ENCODE measurements around the gene CLIP4.
"Not testable (repeated sequence)": the region's sequence is repeated elsewhere in the genome, so short reads cannot be mapped to it uniquely, and the experiment has no call there.

The CLIP4 gene

DNA sequence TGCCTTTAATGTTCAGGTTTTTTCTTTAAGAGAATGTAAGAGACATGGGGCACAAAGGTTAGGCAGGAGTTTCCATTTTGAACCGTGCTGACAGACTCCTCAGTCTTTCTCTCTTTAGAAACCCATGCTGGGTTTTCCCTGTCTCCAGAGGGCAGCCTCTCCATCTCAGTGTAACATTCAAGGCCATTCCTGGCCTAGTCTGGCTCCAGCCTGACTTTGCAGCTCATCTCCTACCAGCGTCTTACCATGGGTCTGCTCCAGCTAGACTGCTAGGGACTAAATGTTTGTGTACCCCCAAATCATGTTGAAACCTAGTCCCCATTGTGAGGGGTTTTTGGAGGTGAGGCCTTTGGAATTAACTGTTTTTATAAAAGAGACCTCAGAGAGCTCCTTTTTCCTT lies 9.8 kb upstream of the CLIP4 start:
- DNase-seq: no peak

DNA sequence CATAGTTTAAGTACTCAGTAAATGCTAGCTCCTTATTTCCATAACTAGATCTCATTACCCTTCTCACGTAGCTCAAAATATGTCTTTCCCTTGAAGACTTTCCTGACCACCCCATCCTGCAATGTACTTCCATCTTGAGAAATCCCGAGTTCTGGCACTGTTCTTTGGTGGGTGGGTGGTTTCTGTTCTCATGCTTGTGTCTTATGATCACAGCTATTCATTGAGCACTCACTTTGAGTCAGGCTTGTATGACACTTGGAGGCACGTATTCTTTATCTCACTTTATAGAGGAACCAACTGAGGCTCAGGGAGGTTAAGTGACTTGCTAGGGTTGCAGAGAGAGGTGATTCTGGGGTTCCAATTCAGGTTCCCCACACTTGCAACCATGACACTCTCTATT lies 9.0 kb upstream of the CLIP4 start:
- peak; percentile 72 for DNase-seq

DNA sequence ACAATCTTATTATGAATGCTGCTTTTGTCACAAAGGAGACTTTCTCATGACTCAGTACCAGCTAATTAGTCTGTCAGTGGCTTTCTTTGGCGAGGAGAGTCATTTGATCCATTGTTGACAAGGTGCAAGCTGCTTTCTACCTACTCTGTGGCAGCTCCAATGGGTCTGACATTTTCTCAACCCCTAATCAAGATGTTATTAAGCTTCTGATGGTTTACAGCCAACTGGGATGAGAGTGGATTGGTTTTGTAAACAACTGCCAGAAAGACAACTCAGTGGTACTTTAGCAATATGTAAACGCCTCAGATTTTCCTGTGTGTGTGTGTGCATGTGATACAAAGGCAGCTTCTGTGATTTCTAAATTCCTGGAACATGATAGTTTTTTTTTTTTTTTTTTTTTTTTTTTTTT lies 8.2 kb upstream of the CLIP4 start:
- peak; percentile 35 for DNase-seq

DNA sequence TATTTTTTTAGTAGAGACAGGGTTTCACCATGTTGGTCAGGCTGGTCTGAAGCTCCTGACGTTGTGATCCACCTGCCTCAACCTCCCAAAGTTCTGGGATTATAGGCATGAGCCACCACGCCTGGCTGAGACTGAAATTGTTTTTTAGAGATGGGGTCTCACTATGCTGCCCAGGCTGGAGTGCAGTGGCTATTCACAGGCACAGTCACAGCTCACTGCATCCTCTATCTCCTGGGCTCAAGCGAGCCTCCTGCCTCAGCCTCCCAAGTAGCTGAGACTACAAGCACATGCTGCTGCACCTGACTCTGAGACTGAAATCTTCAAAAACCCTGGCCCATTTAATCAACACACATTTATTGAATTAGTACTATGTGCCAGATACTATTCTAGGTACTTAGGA lies 7.7 kb upstream of the CLIP4 start:
- DNase-seq: not testable (repeated sequence)

DNA sequence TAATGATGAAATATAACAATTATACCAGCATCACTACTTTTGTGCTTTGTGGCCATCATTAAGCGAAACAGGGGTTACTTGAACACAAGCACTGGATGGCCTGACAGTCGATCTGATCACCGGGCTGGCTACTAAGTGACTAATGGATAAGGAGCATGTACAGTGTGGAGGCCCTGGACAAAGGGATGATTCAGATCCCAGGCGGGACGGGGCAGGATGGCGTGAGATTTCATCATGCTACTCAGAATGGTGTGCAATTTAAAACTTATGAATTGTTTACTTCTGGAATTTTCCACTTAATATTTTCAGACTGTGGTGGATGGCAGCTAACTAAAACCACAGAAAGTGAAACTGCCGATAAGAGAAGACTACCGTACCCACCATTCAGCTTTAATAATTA lies 7.0 kb upstream of the CLIP4 start:
- peak; percentile 70 for DNase-seq

DNA sequence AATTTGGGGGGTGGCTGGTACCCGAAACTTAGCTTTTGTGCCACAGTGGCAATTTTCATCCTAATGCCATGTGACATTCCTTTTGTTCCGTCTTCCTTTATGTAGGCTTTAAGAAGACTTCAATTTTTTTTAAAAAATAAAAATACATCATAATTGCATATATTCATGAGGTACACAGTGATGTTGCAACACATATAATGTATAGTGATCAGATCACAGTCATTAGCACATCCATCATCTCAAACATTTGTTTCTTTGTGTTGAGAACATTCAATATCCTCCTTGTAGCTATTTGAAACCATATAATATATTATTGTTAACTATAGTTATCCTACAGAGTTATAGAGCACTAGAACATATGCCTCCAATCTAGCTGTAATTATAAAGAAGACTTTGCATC lies 6.0 kb upstream of the CLIP4 start:
- DNase-seq: no peak

DNA sequence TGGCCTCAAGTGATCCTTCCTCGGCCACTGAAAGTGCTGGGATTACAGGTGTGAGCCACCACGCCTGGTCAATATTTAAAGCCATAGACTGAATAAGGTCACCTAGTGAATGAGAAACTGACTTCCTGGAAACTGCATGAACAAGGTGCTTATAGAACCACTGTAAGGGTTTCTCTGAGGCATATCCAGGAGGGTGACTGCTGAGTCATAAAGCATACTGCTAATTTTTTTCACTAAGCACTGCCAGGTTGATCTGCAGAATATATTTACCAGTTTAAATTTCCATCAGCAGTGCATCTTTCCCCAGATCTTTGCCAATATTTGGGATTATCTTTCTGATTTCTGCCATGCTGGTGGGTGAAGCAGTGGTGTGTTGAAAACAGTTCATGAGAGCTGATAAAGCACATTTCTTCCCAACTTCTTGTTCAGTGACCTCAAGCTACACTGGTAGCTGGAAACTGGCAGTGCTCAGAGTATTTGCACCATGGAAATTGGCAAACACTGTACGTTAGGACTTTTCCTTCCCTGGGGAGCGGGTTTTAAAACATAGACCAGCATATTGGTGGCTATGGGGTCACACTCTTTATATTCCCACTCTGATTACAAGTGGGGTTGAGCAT lies 4.2 kb upstream of the CLIP4 start:
- DNase-seq: no peak

DNA sequence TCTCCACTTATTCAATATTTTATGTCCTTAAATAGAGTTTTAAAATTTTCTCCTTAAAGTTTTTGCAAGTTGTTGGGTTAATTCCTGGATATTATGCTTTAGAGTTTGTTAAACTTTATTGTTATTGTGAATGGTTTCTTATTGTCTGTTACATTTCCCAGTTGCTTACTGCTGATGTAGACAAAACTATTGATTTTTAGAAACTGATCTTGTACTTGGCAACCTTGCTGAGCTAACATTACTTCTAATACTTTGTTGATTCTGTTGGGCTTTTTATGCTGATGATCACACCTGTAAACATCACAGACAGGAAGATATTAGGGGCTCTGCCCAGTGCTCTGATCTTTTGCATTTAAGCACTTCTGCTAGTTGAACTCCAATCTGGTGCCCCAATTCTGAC lies 2.8 kb upstream of the CLIP4 start:
- DNase-seq: no peak

DNA sequence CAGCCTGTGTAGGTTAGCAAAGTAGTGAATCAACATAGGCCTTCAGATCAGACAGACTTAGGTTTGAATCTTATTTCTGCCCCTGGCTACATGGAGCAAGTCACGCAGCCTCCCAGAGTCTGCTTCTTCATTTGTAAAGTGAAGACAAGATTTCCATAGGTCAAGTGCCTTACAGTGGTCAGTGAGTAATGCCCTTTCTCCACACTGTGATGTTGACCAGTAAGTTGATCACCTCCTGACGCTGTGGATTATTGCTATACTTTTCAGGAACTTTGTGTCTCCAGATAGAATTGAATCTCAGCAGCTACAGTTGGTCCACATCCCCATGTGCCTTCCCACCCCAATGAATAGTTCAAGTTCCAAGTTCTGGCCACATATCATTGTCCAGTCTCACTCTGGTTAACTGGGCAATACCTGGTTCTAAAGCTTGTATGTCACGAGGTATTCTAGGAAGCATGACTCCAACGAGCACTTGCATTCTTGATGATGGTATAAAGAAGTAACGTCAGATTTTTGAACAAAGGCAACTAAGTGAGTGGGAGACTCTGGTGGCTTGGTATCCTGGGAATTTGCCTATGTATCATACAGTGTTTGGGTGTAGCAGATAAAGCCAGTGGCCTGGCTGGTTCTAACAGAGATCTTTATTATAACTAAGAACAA lies 2.1 kb upstream of the CLIP4 start:
- peak; percentile 86 for DNase-seq

DNA sequence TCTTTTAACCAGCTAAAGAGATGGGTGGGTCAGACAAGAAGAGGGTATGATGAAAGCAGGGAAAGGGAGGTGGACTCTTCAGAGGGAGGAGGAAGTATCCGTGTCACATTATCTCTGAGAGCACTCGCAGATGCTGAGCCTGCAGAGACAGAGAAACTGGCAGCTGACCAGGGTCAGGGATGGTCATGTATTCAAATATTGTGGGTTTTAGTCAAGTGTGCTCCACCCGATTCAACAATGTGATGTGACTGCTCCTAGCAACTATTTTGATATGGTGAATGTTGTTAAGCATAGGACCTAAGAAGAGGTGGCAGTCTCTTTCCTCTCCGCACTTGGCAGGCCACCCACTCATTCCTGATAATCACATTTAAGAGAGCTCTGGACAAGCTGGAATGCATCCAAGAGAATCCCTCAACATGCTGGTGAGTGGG lies 1.3 kb upstream of the CLIP4 start:
- peak; percentile 98 for DNase-seq

DNA sequence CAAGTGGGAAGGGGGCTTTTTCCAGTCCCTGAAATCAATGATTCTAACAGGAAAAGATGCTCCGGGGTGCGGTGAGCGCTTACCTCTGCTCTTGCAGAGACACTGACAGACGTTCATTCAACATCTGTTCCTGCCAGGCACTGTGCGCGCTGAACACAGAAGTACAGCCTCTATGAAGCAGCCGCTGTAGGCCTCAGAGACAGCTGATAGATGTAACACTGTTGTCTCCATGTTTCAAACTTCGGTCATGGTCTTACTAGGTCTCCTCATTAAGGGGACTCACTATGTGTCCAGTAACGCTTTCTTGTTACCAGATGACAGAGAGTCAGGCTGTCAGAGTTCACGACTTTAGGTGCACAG lies 649 bp upstream of the CLIP4 start:
- no peak for DNase-seq

DNA sequence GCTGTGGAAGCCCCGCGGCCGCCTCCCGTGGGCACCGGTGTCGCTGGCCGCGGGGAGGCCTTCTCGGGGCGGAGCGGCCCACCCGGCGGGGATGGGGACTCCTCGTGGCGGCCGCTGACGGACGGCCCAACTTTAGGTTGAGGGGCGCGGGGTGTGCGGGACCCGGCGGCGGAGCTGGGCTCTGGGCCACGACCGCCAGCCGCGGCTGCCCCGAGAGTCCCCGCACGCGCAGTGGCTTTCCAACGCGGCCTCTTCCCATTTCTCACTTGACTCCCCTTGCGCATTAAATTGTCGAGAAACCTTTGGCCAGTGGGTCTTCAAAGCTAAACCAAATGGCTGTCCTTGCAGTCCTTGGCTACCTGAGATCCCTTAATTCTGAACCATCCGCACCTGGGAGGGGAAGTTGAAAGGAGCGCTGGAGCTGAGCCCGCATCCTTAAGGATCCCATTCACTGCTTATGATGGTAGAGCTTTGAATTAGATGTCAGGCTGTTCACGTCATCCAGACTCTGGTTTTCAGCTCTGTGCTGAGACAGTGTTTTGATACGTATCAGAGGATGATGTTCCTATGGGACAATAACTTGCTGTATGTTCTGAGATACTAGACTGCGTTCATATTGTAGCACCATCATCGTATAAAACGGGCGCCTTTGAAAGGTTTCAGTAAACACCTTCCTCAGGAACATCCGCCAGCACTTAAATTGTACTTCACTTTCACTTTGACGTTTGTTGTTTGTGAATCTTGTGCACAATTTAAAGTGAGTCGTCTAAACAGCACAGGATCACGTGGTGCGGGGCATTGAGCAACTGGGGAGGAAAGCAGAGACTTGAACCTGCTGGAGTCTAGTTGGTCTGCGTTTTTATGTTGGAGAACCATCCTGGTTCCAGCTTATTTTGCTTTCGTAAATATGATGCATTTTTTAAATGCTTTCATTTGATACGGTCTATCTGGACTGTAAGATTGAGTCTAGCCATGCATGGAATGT lies 874 bp downstream of the CLIP4 start:
- DNase-seq: peak; percentile 86

DNA sequence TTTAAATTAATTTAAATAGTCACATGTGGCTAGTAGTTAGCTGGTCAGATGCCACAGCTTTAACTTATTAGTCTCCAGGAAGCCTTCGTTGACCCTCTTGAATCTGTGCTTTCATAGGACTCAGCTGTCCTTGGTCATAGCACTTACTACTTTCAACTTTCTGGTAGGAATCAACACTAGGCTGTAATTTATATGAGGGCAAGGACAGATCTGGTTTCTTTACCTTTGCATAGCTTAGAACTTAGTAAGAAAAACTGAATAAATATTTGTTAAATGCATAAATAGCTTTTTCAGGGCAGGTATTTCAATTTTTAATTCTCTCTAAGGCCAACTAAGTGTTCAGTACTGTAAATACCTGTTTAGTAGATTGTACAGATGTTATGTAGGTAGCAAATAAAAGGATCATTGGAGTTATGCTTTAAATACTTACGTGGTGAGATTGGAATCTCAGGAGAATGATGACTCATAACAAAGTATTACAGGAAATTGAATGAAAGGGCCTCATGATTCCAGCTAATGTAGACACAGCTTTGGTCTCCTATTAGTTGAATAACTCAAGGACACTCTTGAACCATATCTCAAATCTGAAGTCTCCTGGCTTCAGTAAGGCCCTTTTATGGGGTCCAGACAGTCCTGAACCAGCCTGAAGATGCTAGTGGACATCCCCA lies 2.6 kb downstream of the CLIP4 start:
- DNase-seq: no peak

DNA sequence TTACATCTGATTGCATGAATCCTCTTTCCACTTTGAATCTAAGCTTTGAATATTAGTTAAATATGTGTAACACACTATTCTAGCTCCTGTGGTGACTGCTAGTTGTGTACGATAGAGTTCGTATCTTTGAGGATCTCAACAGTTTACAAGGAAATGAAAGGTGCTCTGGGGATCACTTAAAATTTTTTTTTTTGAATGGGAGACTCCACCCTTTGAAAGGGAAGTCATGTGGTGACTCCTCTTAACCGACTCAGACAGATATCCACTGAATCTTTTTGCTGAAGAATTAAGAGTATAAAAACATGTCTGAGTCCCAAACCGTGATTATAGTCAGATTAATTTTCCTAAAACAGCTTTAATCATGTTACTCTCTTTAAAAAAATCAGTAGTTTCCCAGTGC lies 4.0 kb downstream of the CLIP4 start:
- DNase-seq: no peak

DNA sequence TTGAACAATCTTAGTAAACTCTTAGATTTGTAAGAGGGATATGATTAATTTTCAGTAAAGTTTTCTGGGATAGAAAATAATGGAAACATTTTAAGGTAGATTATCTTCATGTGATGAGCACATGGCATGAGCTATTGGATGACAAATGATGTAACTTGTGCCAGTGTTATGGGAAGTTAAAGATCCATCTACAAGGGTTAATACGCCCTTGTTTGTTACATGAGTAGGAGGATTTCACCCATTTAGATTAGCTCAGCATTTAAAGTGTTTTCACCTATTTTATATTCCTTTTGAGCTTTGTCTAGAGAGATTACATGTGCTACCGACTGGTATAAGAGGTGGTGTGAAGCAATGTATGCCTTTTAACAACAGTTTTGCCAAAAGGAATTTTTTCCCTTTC lies 5.6 kb downstream of the CLIP4 start:
- DNase-seq: no peak

DNA sequence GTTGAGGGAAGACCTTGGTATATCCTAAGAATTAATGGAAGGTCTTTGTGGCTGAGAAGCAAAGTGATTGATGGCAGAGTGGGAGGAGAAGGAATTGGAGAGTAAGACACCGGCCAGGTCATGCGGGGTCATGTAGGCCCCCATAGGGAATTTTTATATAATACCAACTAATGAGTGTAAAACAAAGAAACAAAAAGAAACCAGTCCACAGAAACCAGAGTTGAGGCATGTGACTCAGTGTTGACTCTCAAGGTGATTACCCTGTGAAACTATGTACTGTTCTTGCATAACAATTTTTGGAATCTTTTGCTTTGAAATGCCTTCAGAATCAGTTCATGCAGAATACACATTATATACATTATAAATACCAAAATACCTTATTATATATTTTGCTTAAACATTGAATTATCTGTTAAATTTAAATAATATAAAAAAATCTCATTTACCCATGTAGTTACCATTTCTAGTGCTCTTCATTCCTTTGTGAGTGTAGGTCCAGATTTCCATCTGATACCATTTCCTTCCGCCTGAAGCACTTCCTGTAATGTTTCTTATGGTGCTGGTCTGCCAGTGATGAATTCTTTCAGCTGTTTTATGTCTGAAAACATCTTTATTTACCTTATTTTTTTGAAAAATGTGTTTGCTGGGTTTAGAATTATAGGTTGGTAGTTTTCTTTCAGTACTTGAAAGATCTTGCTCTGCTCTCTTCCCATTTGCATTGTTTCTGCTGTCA lies 8.6 kb downstream of the CLIP4 start:
- no peak for DNase-seq

DNA sequence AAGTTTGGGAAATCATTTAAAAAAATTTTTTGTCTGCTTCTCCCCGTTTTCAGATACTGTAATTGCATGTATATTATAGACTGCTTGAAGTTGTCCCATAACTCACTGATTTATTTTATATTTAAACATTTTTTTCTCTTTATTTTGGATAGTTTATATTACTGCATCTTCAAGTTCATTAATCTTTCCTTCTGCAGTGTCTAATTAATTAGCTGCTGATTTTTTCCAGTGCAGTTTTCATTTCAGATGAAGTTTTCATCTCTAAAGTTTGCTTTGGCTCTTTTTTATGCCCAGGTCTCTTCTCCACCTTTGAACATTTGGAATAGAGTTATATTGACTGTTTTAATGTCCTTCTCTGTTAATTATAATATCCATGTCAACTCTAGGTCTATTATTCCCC lies 9.3 kb downstream of the CLIP4 start:
- no peak for DNase-seq

DNA sequence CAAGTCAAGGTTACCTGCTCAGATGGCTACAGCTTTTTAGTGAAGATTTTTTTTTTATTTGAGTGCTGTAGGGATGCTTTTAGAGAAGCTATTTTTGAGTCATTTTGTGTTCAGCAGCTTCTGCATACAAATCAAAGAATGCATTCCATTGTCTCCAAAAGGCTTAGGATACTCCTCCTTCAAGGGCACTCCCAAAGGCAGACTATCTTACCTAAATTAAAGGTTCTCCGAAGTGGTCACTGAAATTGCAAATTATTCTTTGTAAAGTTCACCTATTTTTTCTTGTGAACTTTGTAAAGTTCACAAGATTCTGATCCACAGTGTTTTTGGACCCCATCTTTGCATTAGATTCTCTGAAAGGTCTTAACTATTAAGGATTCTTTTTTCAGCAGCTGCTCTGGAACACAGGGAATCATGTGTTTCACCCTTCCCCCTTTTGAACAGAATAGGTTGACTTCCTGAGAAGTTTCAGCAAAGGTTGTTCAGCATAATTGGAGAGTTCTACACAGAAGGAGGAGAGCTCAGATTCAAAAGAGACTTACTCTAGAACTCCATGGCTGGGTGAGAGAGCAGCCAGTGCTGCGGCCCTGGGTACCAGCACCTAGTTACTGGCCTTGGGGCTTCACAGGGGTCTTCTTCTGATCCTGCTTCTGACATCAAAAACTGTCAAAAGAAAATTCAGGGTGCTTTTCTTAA lies 14.5 kb downstream of the CLIP4 start:
- DNase-seq: no peak

DNA sequence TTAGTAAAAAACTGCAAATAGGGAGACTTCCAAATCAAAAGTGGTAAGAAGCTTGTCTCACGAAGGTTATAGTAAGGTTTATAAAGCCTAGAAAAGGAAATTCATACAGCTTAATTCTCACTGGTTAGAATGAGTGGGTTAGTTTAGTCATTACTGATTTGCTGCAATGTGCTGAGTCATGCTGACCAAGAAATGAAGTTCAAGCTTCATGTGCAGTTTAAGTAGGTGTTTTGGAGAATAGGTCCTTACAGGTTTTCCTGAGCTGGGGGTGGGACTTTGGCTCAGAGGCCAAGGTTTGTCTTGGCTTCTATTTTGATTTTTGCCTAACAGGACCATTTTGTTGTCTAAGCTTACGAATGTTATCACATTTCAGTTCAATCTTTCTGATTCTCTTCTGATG lies 15.1 kb downstream of the CLIP4 start:
- peak; percentile 67 for DNase-seq

DNA sequence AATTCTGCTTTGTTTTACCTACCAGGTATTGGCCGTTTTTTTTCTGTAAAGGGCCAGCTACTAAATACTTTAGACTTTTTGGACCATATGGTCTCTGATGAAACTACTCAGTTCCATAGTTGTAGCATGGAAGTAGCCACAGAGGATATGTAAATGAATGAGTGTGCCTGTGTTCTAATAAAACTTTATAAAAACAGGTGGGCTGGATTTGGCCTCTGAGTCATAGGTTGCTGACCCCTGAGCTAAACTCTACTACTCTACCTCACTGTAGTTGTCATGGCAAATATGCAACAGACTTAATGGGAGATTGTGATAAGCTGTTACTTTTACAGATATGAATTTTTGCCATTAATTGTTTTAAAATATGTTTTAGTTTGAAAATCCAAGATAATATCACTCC lies 19.7 kb downstream of the CLIP4 start:
- DNase-seq: no peak

DNA sequence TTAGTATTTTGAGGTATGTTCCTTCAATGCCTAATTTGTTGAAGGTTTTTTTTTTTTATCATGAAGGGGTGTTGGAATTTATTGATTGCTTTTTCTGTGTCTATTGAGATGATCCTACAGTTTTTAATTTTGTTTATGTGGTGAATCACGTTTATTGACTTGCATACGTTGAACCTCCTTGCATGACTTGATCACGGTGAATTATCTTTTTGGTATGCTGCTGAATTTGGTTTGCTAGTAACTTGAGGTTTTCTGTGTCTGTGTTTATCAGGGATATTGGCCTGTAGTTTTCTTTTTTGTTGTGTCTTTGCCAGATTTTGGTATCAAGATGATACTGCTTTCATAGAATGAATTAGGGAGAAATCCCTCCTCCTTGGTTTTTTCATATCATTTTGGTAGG lies 23.9 kb downstream of the CLIP4 start:
- no peak for DNase-seq

DNA sequence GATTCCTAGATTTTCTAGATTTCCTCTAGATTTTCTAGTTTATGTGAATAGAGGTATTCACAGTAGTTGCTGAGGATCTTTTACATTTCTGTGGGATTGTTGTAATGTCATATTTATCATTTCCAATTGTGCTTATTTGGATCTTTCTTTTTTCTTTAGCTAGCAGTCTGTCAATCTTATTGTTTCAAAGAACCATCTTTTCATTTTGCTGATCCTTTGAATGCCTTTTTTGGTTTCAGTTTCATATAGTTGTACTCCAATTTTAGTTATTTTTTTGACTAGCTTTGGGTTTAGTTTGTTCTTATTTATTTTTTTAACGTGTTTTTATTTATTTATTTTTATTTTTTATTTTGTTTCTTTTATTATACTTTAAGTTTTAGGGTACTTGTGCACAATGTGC lies 24.5 kb downstream of the CLIP4 start:
- no peak for DNase-seq

All from inflammatory macrophage treated with lipopolysaccharide for 4 hours (primary cell).